EL (cell line): ENCODE measurements around the gene PPP4C.

Source experiments
- DNase-seq: peaks from one replicate; pipeline ENCODE4 v3.0.0-alpha.2; 2016

Gene PPP4C

DNA sequence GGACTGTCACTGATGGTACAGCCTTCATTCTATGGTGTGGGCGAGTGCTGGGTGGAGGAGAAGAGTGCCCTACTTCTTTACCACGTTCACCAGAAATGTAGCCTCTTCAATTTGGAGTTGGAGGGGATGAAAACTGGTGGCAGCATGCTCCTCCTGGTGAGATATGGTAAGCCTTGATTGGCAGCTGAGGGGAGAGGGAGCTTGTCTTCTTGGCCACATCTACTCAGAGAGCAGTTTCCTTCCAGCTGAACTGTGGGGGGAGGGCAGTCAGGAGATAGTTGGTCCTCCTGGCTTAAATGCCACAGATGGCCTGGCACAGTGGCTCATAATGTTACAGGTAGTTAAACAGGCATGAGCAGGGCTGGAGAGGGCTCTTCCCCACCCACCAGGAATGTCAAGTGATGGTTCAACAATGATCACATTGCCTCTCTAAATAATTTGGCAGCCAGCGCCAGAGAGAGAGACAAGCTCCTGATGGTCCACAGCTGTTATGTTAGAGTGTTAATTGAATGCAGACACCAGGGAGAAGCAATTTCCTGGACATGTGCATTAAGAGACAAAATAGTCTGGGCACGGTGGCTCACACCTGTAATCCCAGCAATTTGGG is 56.2 kb downstream of the PPP4C start:
- no peak for DNase-seq

DNA sequence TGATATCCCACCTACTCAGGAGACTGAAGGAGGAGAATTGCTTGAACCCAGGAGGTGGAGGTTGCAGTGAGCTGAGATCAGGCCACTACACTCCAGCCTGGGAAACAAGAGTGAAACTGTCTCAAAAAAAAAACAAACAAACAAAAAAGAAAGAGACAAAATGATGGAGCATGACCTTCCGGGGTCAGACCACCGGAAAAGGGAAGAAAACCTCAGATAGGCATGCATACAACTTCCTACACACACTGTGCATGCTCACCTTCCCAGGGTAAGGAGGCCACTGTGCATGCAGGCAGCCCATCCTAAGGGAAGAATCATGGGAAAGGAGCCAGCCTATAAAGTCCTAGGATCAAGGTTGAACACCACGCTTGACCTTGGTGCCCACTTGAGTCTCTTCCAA is 56.8 kb downstream of the PPP4C start:
- DNase-seq, result no peak
